Measurements from ENCODE around the gene COMMD9. TPM values are rescaled to one million over a fixed set of nuclear protein-coding genes. Genes with fewer than 3 reads are reported as not detected.
"Not testable (repeated sequence)": the region's sequence is repeated elsewhere in the genome, so short reads cannot be mapped to it uniquely, and the experiment has no call there.

Gene COMMD9
- total and polyA plus RNA-seq, 3 donors from 2014 or later: 42.7 to 73.9 (median 58.2) TPM

- 88 to 90% methylated on average over 2 of the region's 2 CpGs for WGBS, 2 donors
- intact Hi-C loops (cut with DNase I; ENCODE audit: low total_unique reads): no loop called here
- no peak for TF ChIP-seq CTCF (IDR thresholded peaks at IDR 0.05)
- no peak overlapping the region for H3K4me3 ChIP-seq
- H3K27ac ChIP-seq: no peak overlapping the region
- H3K36me3 ChIP-seq (ENCODE audit: low read depth, missing control alignments): no peaks in the 10 kb centered on the region
- DNase-seq: no peak
- H3K9me3 ChIP-seq: no peaks in the 10 kb centered on the region
- no peaks in the 10 kb centered on the region for H3K4me1 ChIP-seq
- H3K27me3 ChIP-seq: no peaks in the 10 kb centered on the region
Measured at GRCh38 chr11:36328966-36329673, 39.9 kb upstream of the COMMD9 start.

- Histone ChIP-seq H3K4me1 (no peaks in the 10 kb centered on the region), H3K27ac (no peak overlapping the region), H3K9me3 (no peaks in the 10 kb centered on the region), H3K36me3 (ENCODE audit: low read depth, missing control alignments) (no peaks in the 10 kb centered on the region), H3K4me3 (no peak overlapping the region), H3K27me3 (no peaks in the 10 kb centered on the region)
- DNase-seq: no peak
- TF ChIP-seq CTCF (IDR thresholded peaks at IDR 0.05) (no peak), POLR2A (IDR thresholded peaks at IDR 0.05) (no peak)
- intact Hi-C loops (cut with DNase I; ENCODE audit: low total_unique reads): no loop called here
- WGBS, 2 donors: 57 to 92% methylated on average over 3 of the region's 3 CpGs
Measured at GRCh38 chr11:36326524-36327419, 37.5 kb upstream of the COMMD9 start.

- intact Hi-C loops (cut with DNase I; ENCODE audit: low total_unique reads): not testable (repeated sequence)
Measured at GRCh38 chr11:36325403-36325802, 36.2 kb upstream of the COMMD9 start.

GRCh38 chr11:36324956-36325355, 35.7 kb upstream of the COMMD9 start:
- H3K4me1 ChIP-seq; H3K9me3 ChIP-seq; H3K27ac ChIP-seq; H3K36me3 ChIP-seq (ENCODE audit: low read depth, missing control alignments); H3K27me3 ChIP-seq; intact Hi-C loops (cut with DNase I; ENCODE audit: low total_unique reads): not testable (repeated sequence)
- peak overlapping the region in 1 of 2 donors; percentile 11 for H3K4me3 ChIP-seq
- 68 to 91% methylated on average over 15 of the region's 15 CpGs for WGBS, 2 donors
- peak; percentile 54 for DNase-seq

More at GRCh38 chr11:36325403-36325802, 36.2 kb upstream of the COMMD9 start:
- WGBS, 2 donors: 82 to 89% methylated on average over 5 of the region's 5 CpGs
- not testable (repeated sequence) for H3K9me3 ChIP-seq; H3K27me3 ChIP-seq; H3K4me1 ChIP-seq; H3K36me3 ChIP-seq (ENCODE audit: low read depth, missing control alignments); H3K27ac ChIP-seq; DNase-seq
- H3K4me3 ChIP-seq: peak overlapping the region in 1 of 2 donors; percentile 11

- no peaks in the 10 kb centered on the region for H3K4me1 ChIP-seq
- H3K4me3 ChIP-seq: no peak overlapping the region
- DNase-seq: no peak
- H3K27ac ChIP-seq: no peak overlapping the region
- H3K27me3 ChIP-seq: no peaks in the 10 kb centered on the region
- TF ChIP-seq POLR2A (IDR thresholded peaks at IDR 0.05) (no peak), CTCF (IDR thresholded peaks at IDR 0.05) (no peak)
- H3K36me3 ChIP-seq (ENCODE audit: low read depth, missing control alignments): no peaks in the 10 kb centered on the region
- intact Hi-C loops (cut with DNase I; ENCODE audit: low total_unique reads): no loop called here
- 46 to 78% methylated on average over 2 of the region's 2 CpGs for WGBS, 2 donors
- no peaks in the 10 kb centered on the region for H3K9me3 ChIP-seq
Measured at GRCh38 chr11:36317992-36318391, 28.8 kb upstream of the COMMD9 start.

Data from testis (tissue), 3 donors.